BJ (cell line): Measurements from ENCODE around the gene CFAP161. TPM values are rescaled to one million over a fixed set of nuclear protein-coding genes. Genes with fewer than 3 reads are reported as not detected.

Experiments
- CTCF ChIA-PET: fragments of 350-600 bp; formaldehyde crosslinking; extraction: SDS; loops from one replicate; lab custom pipeline; 2021; ENCODE audit warnings: antibody characterized with exemption, inconsistent platforms; lab: Yijun Ruan, JAX
- POLR2A ChIA-PET: fragments of 300-600 bp; sonication (Branson Sonifier 250); formaldehyde crosslinking; extraction: SDS; loops from one replicate; lab custom pipeline; 2021; ENCODE audit warnings: antibody characterized with exemption; lab: Charles Lee
- DNase-seq: peaks from one replicate; pipeline ENCODE4 v3.0.0-alpha.2; 2011; ENCODE audit warnings: low read depth
- H3K27me3 ChIP-seq: 2 replicates; pipeline ENCODE4 v1.6.0; 2011; ENCODE audit warnings: low read length; ENCODE audit not compliant: control insufficient read depth, insufficient read depth
- H3K36me3 ChIP-seq: 2 replicates; pipeline ENCODE4 v1.5.1; 2011; ENCODE audit warnings: low read length; ENCODE audit not compliant: control insufficient read depth, insufficient read depth
- H3K4me3 ChIP-seq: 2 replicates; pipeline ENCODE4 v1.5.1; 2011; ENCODE audit warnings: low read depth, mild to moderate bottlenecking, control low read depth, low read length
- polyA plus RNA-seq: library from polyadenylated mRNA; depleted of rRNA; stranded (reverse); fragments of >200 nt; gene quantifications from 2 replicates; pipeline ENCODE4 v1.2.3, GENCODE V29; 2011
- TF ChIP-seq, protein P1 (sequence below): IDR thresholded peaks from 2 replicates; pipeline ENCODE4 v1.5.1; 2011; ENCODE audit warnings: low read depth, mild to moderate bottlenecking, control low read depth, inconsistent platforms, low read length, moderate library complexity; ENCODE audit not compliant: insufficient read depth

Gene CFAP161
- polyA plus RNA-seq, 1 experiment, result not detected

DNA sequence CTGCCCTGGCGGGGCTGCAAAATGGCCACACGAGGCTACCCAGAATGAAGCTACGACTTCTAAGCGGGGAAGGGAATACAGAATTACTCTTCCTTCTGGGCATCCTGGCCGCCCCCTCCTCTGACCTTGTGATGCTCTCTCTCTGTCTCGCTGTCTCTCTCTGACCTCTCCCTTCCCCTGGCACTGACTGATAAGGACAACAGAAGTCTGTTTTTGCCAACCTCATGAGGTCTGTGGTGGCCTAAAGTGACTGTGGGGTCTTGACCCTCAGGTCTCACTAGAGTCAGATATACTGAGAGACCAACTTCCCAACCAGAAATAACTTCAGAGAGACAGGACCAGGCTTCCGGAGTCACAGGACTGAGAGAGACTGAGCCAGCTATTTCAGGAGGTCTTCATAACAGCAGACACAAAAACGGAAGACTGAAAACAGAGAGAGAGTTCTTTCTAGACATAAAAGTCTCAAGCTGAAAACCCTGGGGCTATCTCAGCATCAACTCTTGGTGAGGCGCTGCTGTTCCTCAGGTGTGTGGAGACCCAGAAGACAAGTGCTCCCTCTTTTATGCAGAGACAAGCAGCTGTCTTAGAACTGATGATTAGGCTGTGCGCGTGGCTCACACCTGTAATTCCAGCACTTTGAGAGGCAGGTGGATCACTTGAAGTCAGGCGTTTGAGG is 38.2 kb upstream of the CFAP161 start:
- TF ChIP-seq, protein P1, sequence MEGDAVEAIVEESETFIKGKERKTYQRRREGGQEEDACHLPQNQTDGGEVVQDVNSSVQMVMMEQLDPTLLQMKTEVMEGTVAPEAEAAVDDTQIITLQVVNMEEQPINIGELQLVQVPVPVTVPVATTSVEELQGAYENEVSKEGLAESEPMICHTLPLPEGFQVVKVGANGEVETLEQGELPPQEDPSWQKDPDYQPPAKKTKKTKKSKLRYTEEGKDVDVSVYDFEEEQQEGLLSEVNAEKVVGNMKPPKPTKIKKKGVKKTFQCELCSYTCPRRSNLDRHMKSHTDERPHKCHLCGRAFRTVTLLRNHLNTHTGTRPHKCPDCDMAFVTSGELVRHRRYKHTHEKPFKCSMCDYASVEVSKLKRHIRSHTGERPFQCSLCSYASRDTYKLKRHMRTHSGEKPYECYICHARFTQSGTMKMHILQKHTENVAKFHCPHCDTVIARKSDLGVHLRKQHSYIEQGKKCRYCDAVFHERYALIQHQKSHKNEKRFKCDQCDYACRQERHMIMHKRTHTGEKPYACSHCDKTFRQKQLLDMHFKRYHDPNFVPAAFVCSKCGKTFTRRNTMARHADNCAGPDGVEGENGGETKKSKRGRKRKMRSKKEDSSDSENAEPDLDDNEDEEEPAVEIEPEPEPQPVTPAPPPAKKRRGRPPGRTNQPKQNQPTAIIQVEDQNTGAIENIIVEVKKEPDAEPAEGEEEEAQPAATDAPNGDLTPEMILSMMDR, result no peak
- H3K27me3 ChIP-seq, result 0 out of 2 replicates have a peak, but pooled peaks cover 1% of the 10 kb centered on the region
- H3K36me3 ChIP-seq, result no peaks in the 10 kb centered on the region; the same call in 1 of the 2 replicates
- POLR2A ChIA-PET, result no interaction called here
- no peak for DNase-seq
- H3K4me3 ChIP-seq, result no peak overlapping the region
- CTCF ChIA-PET, result interaction anchor here (1.3 to 1.6 kb wide), 3 partner anchors 11 to 170 kb away, joined by 3 to 9 read pairs (median 7); no protein-coding TSS in a partner anchor

DNA sequence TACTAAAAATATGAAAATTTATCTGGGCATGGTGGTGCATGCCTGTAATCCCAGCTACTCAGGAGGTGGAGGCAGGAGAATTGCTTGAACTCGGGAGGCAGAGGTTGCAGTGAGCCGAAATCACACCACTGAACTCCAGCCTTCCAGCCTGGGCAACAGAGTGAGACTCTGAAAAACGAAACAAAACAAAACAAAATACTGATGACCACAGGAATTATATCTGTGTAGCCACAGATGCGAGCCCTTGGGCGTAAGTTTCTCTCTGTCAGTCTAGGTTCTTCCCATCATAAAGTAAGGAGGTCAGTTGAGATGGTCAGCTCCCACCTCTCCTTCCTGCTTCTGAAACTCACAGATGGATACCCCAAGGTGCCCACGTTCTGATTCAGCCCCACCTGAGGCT is 37.7 kb upstream of the CFAP161 start:
- TF ChIP-seq, protein P1, result no peak
- ChIA-PET CTCF (interaction anchor here (1.3 to 1.6 kb wide), 3 partner anchors 10 to 170 kb away, joined by 3 to 9 read pairs (median 7); no protein-coding TSS in a partner anchor), POLR2A (no interaction called here)

DNA sequence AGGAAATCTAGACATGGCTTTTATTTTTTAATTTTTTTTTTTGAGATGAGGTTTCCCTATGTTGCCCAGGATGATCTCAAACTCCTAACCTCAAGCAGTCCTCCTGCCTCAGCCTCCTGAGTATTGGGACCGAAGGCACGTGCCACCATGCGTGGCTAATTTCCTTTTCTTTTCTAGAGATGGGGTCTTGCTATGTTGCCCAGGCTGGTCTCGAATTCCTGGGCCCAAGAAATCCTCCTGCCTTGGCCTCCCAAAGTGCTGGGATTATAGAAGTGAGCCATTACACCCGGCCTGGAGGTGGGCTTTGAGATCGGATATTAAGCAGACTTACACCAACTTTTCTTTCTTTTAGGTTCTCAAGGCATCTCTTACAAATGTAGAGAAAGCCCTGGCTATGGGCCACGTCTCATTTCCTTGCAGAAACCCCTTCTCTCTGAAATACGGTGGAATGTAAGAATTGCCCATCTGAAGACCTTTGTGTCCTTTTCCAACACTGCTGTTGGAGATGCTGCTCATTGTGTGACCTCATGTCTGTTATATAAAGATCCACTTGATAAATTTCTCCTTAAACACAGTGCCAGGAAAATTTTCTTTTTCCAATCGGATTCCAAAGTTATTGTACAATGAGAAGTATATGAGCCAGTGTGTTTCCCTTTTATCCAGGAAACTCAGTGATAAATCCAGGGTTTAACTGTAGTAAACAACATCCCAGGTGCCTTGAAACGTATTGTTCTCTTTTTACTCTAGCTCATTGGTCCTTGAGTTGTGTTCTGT is 36.8 kb upstream of the CFAP161 start:
- CTCF ChIA-PET, result interaction anchor here (0.6 to 1.6 kb wide), 3 partner anchors 9 to 169 kb away, joined by 3 to 9 read pairs (median 7); no protein-coding TSS in a partner anchor
- TF ChIP-seq, protein P1, result no peak

More for the DNA sequence above, 37.7 kb upstream of the CFAP161 start:
- no peak for DNase-seq
- H3K36me3 ChIP-seq, result no peaks in the 10 kb centered on the region; the same call in 1 of the 2 replicates
- H3K27me3 ChIP-seq, result 0 out of 2 replicates have a peak, but pooled peaks cover 1% of the 10 kb centered on the region
- no peak overlapping the region for H3K4me3 ChIP-seq

DNA sequence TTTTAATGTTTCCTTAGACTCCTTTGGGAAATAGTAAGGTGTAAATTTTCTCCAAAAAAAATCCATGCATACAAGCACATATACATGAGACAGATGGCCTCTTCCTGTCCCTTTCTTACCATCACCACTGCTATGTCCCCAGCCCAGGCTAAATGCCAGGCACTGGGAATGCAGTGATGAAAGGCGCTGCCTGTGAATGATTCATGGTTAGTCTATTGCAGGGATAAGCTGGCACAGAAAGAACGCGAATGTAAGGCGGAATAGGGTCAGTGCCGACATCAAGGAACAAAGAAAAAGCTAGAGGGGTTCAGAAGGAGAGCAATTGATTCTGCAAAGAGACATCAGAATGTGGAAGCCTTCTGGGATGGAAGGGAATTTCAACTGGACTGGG is 36.2 kb upstream of the CFAP161 start:
- no peak for DNase-seq
- POLR2A ChIA-PET, result no interaction called here
- CTCF ChIA-PET, result interaction anchor here (0.6 to 16.4 kb wide), 2 partner anchors 143 to 170 kb away, joined by 3 to 378 read pairs; no protein-coding TSS in a partner anchor
- no peaks in the 10 kb centered on the region; the same call in 1 of the 2 replicates for H3K36me3 ChIP-seq
- no peak overlapping the region for H3K4me3 ChIP-seq
- TF ChIP-seq, protein P1, result no peak
- 0 out of 2 replicates have a peak, but pooled peaks cover 1% of the 10 kb centered on the region for H3K27me3 ChIP-seq

More for the DNA sequence above, 36.8 kb upstream of the CFAP161 start:
- no peak overlapping the region for H3K4me3 ChIP-seq
- no peaks in the 10 kb centered on the region; the same call in 1 of the 2 replicates for H3K36me3 ChIP-seq
- no peak for DNase-seq
- POLR2A ChIA-PET, result no interaction called here
- H3K27me3 ChIP-seq, result 0 out of 2 replicates have a peak, but pooled peaks cover 1% of the 10 kb centered on the region
